ENCODE results near the gene PLEKHH2.
"Not testable (repeated sequence)": the region's sequence is repeated elsewhere in the genome, so short reads cannot be mapped to it uniquely, and the experiment has no call there.

GRCh38 chr2:43600596-43600995, 36.5 kb upstream of the PLEKHH2 start:
- TF ChIP-seq ZNF331 (CRISPR knock-in tag; IDR thresholded peaks at IDR 0.05; ENCODE audit: low read depth); JUNB (IDR thresholded peaks at IDR 0.05; ENCODE audit: unreplicated experiment); EZH2phosphoT487 (IDR thresholded peaks at IDR 0.05; ENCODE audit: unreplicated experiment); REST (IDR thresholded peaks at IDR 0.05; ENCODE audit: unreplicated experiment); CTCF (conservative IDR thresholded peaks at IDR 0.05; ENCODE audit: low read depth in 2 of 2): not testable (repeated sequence)
